Measurements from ENCODE around the gene PCDHGC3.
A peak's percentile ranks its signal among the peaks of the same experiment; 100 is the strongest.

The PCDHGC3 gene

GRCh38 chr5:141503681-141504080 lies 27.9 kb downstream of the PCDHGC3 start:
- Histone ChIP-seq H3K4me2 (peak overlapping the region; percentile 98), H3K27me3 (no peaks in the 10 kb centered on the region), H3K9me3 (no peaks in the 10 kb centered on the region), H3K4me3 (no peak overlapping the region), H3K36me3 (peaks cover 29% of the 10 kb centered on the region), H3K9ac (peak overlapping the region; percentile 91; the same call in 1 of the 2 replicates), H4K20me1 (no peaks in the 10 kb centered on the region), H3K4me1 (peaks cover 70% of the 10 kb centered on the region), H3K27ac (peak overlapping the region; percentile 99)
- TF ChIP-seq Cebpa-rat (IDR thresholded peaks at IDR 0.05): no peak

GRCh38 chr5:141504216-141504615 lies 28.4 kb downstream of the PCDHGC3 start:
- TF ChIP-seq Cebpa-rat (IDR thresholded peaks at IDR 0.05): no peak
- Histone ChIP-seq H3K27me3 (no peaks in the 10 kb centered on the region), H3K9ac (peak overlapping the region; percentile 91; the same call in 1 of the 2 replicates), H4K20me1 (no peaks in the 10 kb centered on the region), H3K4me2 (peak overlapping the region; percentile 98), H3K36me3 (peaks cover 29% of the 10 kb centered on the region), H3K4me1 (peaks cover 69% of the 10 kb centered on the region), H3K27ac (peak overlapping the region; percentile 99), H3K9me3 (no peaks in the 10 kb centered on the region), H3K4me3 (no peak overlapping the region; the same call in 1 of the 2 replicates)

DNA sequence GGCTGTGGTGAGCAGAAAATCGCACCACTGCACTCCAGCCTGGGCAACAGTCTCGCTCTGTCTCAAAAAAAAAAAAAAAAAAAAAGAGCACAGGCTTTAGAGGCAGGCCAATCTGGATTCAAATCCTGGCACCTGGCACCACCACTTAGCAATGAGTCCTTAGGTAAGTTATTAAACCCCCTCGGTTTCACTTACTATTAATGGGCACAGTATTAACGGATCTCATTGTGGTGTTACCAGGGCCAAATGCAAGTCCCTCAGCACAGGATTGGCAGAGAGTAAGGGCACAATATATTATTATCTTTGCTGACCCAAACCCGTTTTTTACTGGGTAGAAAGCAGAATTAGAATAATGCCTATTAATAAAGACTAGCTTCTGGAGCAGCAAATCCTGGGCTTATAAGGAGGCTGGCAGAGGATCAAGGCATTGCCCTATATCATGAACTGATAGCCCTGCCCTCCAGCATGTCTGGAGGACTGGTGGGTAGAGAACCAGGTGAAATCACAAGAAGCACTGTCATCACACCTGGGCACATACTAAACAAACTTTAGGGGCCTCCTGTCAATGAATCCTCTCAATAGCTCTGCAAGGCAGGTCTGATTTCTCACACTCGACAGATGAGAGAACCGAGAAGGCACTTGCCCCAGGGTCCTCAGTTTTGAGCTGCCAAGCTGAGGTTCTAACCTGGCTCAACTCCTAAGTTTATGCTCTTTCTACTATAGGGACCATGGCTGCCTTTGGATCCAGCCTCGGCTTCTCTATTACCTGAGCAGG lies 30.8 kb downstream of the PCDHGC3 start:
- H3K9me3 ChIP-seq: no peaks in the 10 kb centered on the region
- peak overlapping the region; percentile 98 for H3K4me2 ChIP-seq
- H3K27ac ChIP-seq: peak overlapping the region; percentile 99
- H3K4me3 ChIP-seq: peak overlapping the region; percentile 61
- H3K9ac ChIP-seq: peak overlapping the region; percentile 91
- no peaks in the 10 kb centered on the region for H4K20me1 ChIP-seq
- peaks cover 18% of the 10 kb centered on the region for H3K36me3 ChIP-seq
- no peaks in the 10 kb centered on the region for H3K27me3 ChIP-seq
- no peak for TF ChIP-seq Cebpa-rat (IDR thresholded peaks at IDR 0.05)
- H3K4me1 ChIP-seq: peaks cover 92% of the 10 kb centered on the region

DNA sequence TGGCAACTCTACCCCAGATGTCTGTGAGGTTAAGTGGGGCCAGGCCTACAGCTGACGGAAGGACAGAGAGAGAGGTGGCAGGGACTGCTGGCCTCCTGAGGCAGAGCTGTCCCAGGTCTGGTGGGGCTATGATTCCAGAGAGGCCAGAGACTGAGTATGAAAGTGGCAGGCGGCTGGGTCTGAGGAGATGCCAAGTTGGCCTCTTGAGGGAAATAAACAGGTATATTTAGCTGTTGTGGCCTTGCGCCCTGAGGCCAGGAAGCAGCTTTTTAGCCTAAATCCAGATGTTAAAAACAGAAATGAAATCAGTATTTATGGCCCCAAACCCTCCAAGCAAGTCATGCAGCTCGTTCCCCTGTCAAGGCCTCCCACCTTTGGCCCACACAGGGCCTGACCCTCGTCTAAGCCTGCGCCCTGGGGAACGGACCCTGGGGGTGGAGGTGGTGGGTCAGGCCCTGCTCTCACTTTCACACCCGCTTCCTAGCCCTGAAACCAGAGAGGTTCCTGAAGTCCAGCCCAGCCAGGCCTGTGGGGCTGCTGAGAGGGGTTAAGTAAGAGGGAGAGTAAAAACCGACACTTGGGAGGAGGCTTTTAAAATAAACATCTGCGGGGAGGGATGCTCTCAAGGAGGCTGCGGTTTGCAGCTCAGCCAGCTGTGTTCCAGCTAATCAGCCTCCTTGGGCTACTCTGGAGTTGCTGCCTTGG lies 31.8 kb downstream of the PCDHGC3 start:
- Histone ChIP-seq H3K27ac (peak overlapping the region; percentile 99), H3K9me3 (no peaks in the 10 kb centered on the region), H3K27me3 (no peaks in the 10 kb centered on the region), H3K9ac (peak overlapping the region; percentile 91), H3K36me3 (peaks cover 21% of the 10 kb centered on the region; the same call in 1 of the 2 replicates), H4K20me1 (no peaks in the 10 kb centered on the region), H3K4me1 (peaks cover 95% of the 10 kb centered on the region), H3K4me3 (peak overlapping the region; percentile 61), H3K4me2 (peak overlapping the region; percentile 98)
- TF ChIP-seq Cebpa-rat (IDR thresholded peaks at IDR 0.05): no peak

DNA sequence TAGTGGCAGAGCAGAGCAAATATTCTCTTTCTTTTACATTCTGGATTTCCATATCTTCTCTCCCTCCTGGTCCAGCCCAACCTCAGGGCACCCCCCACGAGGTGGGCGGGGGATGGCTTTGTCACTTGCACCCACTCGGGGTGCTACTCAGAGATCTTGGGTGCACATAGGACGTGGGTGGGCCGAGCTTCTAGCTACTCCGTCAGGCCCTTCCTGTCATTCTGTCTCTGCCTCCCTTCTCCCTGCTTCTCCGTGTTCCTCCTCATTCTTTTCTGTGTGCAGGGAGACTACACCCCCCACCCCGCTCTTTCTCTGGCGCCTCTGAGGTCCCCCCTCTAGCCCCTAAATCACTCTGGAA lies 32.7 kb downstream of the PCDHGC3 start:
- H3K27me3 ChIP-seq: no peaks in the 10 kb centered on the region
- H3K4me3 ChIP-seq: peak overlapping the region; percentile 61
- peaks cover 15% of the 10 kb centered on the region; the same call in 1 of the 2 replicates for H3K36me3 ChIP-seq
- TF ChIP-seq Cebpa-rat (IDR thresholded peaks at IDR 0.05): no peak
- H3K9me3 ChIP-seq: no peaks in the 10 kb centered on the region
- H3K9ac ChIP-seq: peak overlapping the region; percentile 91
- peak overlapping the region; percentile 99 for H3K27ac ChIP-seq
- H3K4me2 ChIP-seq: peak overlapping the region; percentile 98
- H3K4me1 ChIP-seq: peaks cover 95% of the 10 kb centered on the region
- H4K20me1 ChIP-seq: no peaks in the 10 kb centered on the region

DNA sequence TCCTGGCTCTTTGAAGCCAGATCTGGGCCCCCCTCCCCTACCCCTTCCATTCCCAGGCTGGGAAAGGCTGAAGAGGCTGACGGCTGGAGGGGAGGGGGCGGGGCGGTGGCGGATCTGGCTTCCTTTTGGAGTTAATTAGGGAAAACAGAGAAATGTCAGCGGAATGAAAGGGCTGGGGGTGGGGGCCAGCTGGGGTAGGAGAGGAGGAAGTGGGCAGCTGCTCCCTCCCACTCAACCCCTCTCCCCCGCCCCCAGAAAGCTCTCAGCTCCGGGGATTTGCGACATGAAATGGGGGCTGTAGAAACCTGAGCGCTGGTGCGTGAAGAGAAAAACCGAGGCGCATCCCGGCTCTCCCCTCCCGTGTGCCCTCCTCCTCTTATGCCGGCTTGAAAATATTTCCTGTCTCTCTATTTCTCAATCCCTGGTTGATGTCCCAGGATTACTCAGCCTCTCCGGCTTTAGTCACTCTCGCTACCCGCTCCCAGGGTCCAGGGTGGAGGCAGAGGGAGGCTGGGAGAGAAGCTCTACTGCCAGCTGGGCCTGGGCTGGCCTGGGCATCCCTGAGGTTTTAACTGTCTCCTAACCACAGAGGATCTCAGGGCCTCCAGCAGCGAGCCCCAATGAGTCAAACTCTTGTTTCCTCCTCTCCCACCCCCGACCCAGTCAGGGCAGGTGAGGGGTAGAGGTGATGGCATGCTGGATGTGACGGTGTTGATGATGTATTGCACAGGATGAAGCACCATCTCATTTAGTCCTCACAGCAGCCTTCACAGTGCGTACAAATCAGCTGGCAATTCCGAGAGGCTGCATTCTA lies 33.2 kb downstream of the PCDHGC3 start:
- Histone ChIP-seq H3K4me3 (peak overlapping the region; percentile 61), H3K27me3 (no peaks in the 10 kb centered on the region), H3K36me3 (peaks cover 15% of the 10 kb centered on the region; the same call in 1 of the 2 replicates), H4K20me1 (no peaks in the 10 kb centered on the region), H3K9me3 (no peaks in the 10 kb centered on the region), H3K27ac (peak overlapping the region; percentile 99), H3K4me1 (peaks cover 95% of the 10 kb centered on the region), H3K9ac (peak overlapping the region; percentile 91), H3K4me2 (peak overlapping the region; percentile 98)
- peak; percentile 72 for TF ChIP-seq Cebpa-rat (IDR thresholded peaks at IDR 0.05)

DNA sequence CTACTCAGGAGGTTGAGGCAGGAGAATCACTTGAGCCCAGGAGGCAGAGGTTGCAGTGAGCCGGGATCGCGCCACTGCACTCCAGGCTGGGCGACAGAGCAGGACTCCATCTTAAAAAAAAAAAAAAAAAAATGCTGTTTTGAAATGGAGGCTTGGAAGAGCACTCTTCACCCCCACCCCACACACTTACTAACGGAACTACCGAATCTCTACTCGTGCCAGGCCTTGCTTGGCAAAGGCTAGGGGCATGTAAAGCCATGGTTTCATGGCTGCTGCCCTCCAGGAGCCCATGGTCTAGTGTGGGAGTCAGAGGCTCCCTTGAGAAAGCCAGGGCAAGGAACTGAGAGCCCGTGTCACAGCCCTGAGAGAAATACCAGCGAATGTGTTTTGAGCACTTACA lies 34.4 kb downstream of the PCDHGC3 start:
- Histone ChIP-seq H3K36me3 (peaks cover 15% of the 10 kb centered on the region; the same call in 1 of the 2 replicates), H3K27ac (peak overlapping the region; percentile 99), H4K20me1 (no peaks in the 10 kb centered on the region), H3K4me1 (peaks cover 95% of the 10 kb centered on the region), H3K9me3 (no peaks in the 10 kb centered on the region), H3K4me3 (peak overlapping the region; percentile 61), H3K4me2 (peak overlapping the region; percentile 98), H3K27me3 (no peaks in the 10 kb centered on the region), H3K9ac (peak overlapping the region; percentile 91)
- no peak for TF ChIP-seq Cebpa-rat (IDR thresholded peaks at IDR 0.05)

DNA sequence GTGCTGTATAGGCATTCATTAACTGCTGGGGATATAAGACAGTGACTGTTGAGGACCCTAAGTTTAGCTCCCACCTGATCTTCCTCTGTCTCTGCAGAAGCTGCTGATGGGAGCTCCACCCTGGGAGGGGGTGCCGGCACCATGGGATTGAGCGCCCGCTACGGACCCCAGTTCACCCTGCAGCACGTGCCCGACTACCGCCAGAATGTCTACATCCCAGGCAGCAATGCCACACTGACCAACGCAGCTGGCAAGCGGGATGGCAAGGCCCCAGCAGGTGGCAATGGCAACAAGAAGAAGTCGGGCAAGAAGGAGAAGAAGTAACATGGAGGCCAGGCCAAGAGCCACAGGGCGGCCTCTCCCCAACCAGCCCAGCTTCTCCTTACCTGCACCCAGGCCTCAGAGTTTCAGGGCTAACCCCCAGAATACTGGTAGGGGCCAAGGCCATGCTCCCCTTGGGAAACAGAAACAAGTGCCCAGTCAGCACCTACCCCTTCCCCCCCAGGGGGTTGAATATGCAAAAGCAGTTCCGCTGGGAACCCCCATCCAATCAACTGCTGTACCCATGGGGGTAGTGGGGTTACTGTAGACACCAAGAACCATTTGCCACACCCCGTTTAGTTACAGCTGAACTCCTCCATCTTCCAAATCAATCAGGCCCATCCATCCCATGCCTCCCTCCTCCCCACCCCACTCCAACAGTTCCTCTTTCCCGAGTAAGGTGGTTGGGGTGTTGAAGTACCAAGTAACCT lies 35.3 kb downstream of the PCDHGC3 start:
- Histone ChIP-seq H3K4me2 (peak overlapping the region; percentile 98), H3K36me3 (peaks cover 19% of the 10 kb centered on the region), H3K27ac (peak overlapping the region; percentile 99), H3K4me1 (peaks cover 95% of the 10 kb centered on the region), H4K20me1 (no peaks in the 10 kb centered on the region), H3K4me3 (peak overlapping the region; percentile 68; the same call in 1 of the 2 replicates), H3K27me3 (no peaks in the 10 kb centered on the region), H3K9ac (peak overlapping the region; percentile 91), H3K9me3 (no peaks in the 10 kb centered on the region)
- no peak for TF ChIP-seq Cebpa-rat (IDR thresholded peaks at IDR 0.05)
